ENCODE results near the gene TSPAN5.

Gene TSPAN5

GRCh38 chr4:98506462-98507132, 151.8 kb downstream of the TSPAN5 start:
- peaks cover 3% of the 10 kb centered on the region for H3K4me1 ChIP-seq (ENCODE audit: control insufficient read depth, insufficient read depth, low read length)
- no peak overlapping the region for H3K4me3 ChIP-seq (ENCODE audit: low read depth, low read length)
- H3K9me3 ChIP-seq (ENCODE audit: control insufficient read depth, insufficient read depth, low read length): no peaks in the 10 kb centered on the region
- no peaks in the 10 kb centered on the region for H3K36me3 ChIP-seq (ENCODE audit: control insufficient read depth, insufficient read depth, low read length)
- H3K9ac ChIP-seq (ENCODE audit: low read depth, low read length): no peak overlapping the region
- no peaks in the 10 kb centered on the region for H3K27me3 ChIP-seq (ENCODE audit: control insufficient read depth, insufficient read depth, low read length)

GRCh38 chr4:98505992-98506391, 152.4 kb downstream of the TSPAN5 start:
- H3K9ac ChIP-seq (ENCODE audit: low read depth, low read length): no peak overlapping the region
- no peaks in the 10 kb centered on the region for H3K36me3 ChIP-seq (ENCODE audit: control insufficient read depth, insufficient read depth, low read length)
- H3K4me1 ChIP-seq (ENCODE audit: control insufficient read depth, insufficient read depth, low read length): peaks cover 3% of the 10 kb centered on the region
- H3K4me3 ChIP-seq (ENCODE audit: low read depth, low read length): no peak overlapping the region
- H3K27me3 ChIP-seq (ENCODE audit: control insufficient read depth, insufficient read depth, low read length): no peaks in the 10 kb centered on the region
- H3K9me3 ChIP-seq (ENCODE audit: control insufficient read depth, insufficient read depth, low read length): no peaks in the 10 kb centered on the region

- Histone ChIP-seq H3K9me3 (ENCODE audit: control insufficient read depth, insufficient read depth, low read length) (no peaks in the 10 kb centered on the region), H3K27me3 (ENCODE audit: control insufficient read depth, insufficient read depth, low read length) (no peaks in the 10 kb centered on the region), H3K36me3 (ENCODE audit: control insufficient read depth, insufficient read depth, low read length) (no peaks in the 10 kb centered on the region), H3K4me1 (ENCODE audit: control insufficient read depth, insufficient read depth, low read length) (peaks cover 3% of the 10 kb centered on the region), H3K9ac (ENCODE audit: low read depth, low read length) (no peak overlapping the region), H3K4me3 (ENCODE audit: low read depth, low read length) (no peak overlapping the region)
Observed at GRCh38 chr4:98504091-98504490, 154.3 kb downstream of the TSPAN5 start.

- Histone ChIP-seq H3K4me1 (ENCODE audit: control insufficient read depth, insufficient read depth, low read length) (peaks cover 3% of the 10 kb centered on the region), H3K4me3 (ENCODE audit: low read depth, low read length) (no peak overlapping the region), H3K9ac (ENCODE audit: low read depth, low read length) (no peak overlapping the region), H3K27me3 (ENCODE audit: control insufficient read depth, insufficient read depth, low read length) (no peaks in the 10 kb centered on the region), H3K9me3 (ENCODE audit: control insufficient read depth, insufficient read depth, low read length) (no peaks in the 10 kb centered on the region), H3K36me3 (ENCODE audit: control insufficient read depth, insufficient read depth, low read length) (no peaks in the 10 kb centered on the region)
Observed at GRCh38 chr4:98503676-98504075, 154.7 kb downstream of the TSPAN5 start.

- H3K9me3 ChIP-seq (ENCODE audit: control insufficient read depth, insufficient read depth, low read length): no peaks in the 10 kb centered on the region
- no peaks in the 10 kb centered on the region for H3K27me3 ChIP-seq (ENCODE audit: control insufficient read depth, insufficient read depth, low read length)
- peaks cover 3% of the 10 kb centered on the region for H3K4me1 ChIP-seq (ENCODE audit: control insufficient read depth, insufficient read depth, low read length)
- H3K9ac ChIP-seq (ENCODE audit: low read depth, low read length): no peak overlapping the region
- no peaks in the 10 kb centered on the region for H3K36me3 ChIP-seq (ENCODE audit: control insufficient read depth, insufficient read depth, low read length)
- no peak overlapping the region for H3K4me3 ChIP-seq (ENCODE audit: low read depth, low read length)
Observed at GRCh38 chr4:98502624-98503023, 155.8 kb downstream of the TSPAN5 start.

- Histone ChIP-seq H3K4me3 (ENCODE audit: low read depth, low read length) (no peak overlapping the region), H3K9me3 (ENCODE audit: control insufficient read depth, insufficient read depth, low read length) (no peaks in the 10 kb centered on the region), H3K4me1 (ENCODE audit: control insufficient read depth, insufficient read depth, low read length) (peaks cover 3% of the 10 kb centered on the region), H3K27me3 (ENCODE audit: control insufficient read depth, insufficient read depth, low read length) (no peaks in the 10 kb centered on the region), H3K36me3 (ENCODE audit: control insufficient read depth, insufficient read depth, low read length) (no peaks in the 10 kb centered on the region), H3K9ac (ENCODE audit: low read depth, low read length) (no peak overlapping the region)
Observed at GRCh38 chr4:98502031-98502430, 156.4 kb downstream of the TSPAN5 start.

- Histone ChIP-seq H3K27me3 (ENCODE audit: control insufficient read depth, insufficient read depth, low read length) (no peaks in the 10 kb centered on the region), H3K9me3 (ENCODE audit: control insufficient read depth, insufficient read depth, low read length) (no peaks in the 10 kb centered on the region), H3K4me3 (ENCODE audit: low read depth, low read length) (no peak overlapping the region), H3K9ac (ENCODE audit: low read depth, low read length) (no peak overlapping the region), H3K4me1 (ENCODE audit: control insufficient read depth, insufficient read depth, low read length) (peaks cover 3% of the 10 kb centered on the region), H3K36me3 (ENCODE audit: control insufficient read depth, insufficient read depth, low read length) (no peaks in the 10 kb centered on the region)
Observed at GRCh38 chr4:98501383-98501782, 157.0 kb downstream of the TSPAN5 start.

GRCh38 chr4:98498774-98499173, 159.6 kb downstream of the TSPAN5 start:
- H3K4me3 ChIP-seq (ENCODE audit: low read depth, low read length): no peak overlapping the region
- no peaks in the 10 kb centered on the region for H3K27me3 ChIP-seq (ENCODE audit: control insufficient read depth, insufficient read depth, low read length)
- H3K9me3 ChIP-seq (ENCODE audit: control insufficient read depth, insufficient read depth, low read length): no peaks in the 10 kb centered on the region
- H3K4me1 ChIP-seq (ENCODE audit: control insufficient read depth, insufficient read depth, low read length): no peaks in the 10 kb centered on the region
- no peaks in the 10 kb centered on the region for H3K36me3 ChIP-seq (ENCODE audit: control insufficient read depth, insufficient read depth, low read length)
- no peak overlapping the region for H3K9ac ChIP-seq (ENCODE audit: low read depth, low read length)

GRCh38 chr4:98496152-98496845, 162.1 kb downstream of the TSPAN5 start:
- Histone ChIP-seq H3K4me1 (ENCODE audit: control insufficient read depth, insufficient read depth, low read length) (no peaks in the 10 kb centered on the region), H3K4me3 (ENCODE audit: low read depth, low read length) (no peak overlapping the region), H3K27me3 (ENCODE audit: control insufficient read depth, insufficient read depth, low read length) (no peaks in the 10 kb centered on the region), H3K36me3 (ENCODE audit: control insufficient read depth, insufficient read depth, low read length) (no peaks in the 10 kb centered on the region), H3K9ac (ENCODE audit: low read depth, low read length) (no peak overlapping the region), H3K9me3 (ENCODE audit: control insufficient read depth, insufficient read depth, low read length) (no peaks in the 10 kb centered on the region)

- H3K27me3 ChIP-seq (ENCODE audit: control insufficient read depth, insufficient read depth, low read length): no peaks in the 10 kb centered on the region
- H3K9ac ChIP-seq (ENCODE audit: low read depth, low read length): no peak overlapping the region
- no peaks in the 10 kb centered on the region for H3K36me3 ChIP-seq (ENCODE audit: control insufficient read depth, insufficient read depth, low read length)
- no peaks in the 10 kb centered on the region for H3K9me3 ChIP-seq (ENCODE audit: control insufficient read depth, insufficient read depth, low read length)
- no peaks in the 10 kb centered on the region for H3K4me1 ChIP-seq (ENCODE audit: control insufficient read depth, insufficient read depth, low read length)
- no peak overlapping the region for H3K4me3 ChIP-seq (ENCODE audit: low read depth, low read length)
Observed at GRCh38 chr4:98493296-98493695, 165.1 kb downstream of the TSPAN5 start.

GRCh38 chr4:98491899-98492559, 166.4 kb downstream of the TSPAN5 start:
- no peak overlapping the region for H3K4me3 ChIP-seq (ENCODE audit: low read depth, low read length)
- H3K9me3 ChIP-seq (ENCODE audit: control insufficient read depth, insufficient read depth, low read length): no peaks in the 10 kb centered on the region
- no peak overlapping the region for H3K9ac ChIP-seq (ENCODE audit: low read depth, low read length)
- H3K27me3 ChIP-seq (ENCODE audit: control insufficient read depth, insufficient read depth, low read length): no peaks in the 10 kb centered on the region
- no peaks in the 10 kb centered on the region for H3K36me3 ChIP-seq (ENCODE audit: control insufficient read depth, insufficient read depth, low read length)
- H3K4me1 ChIP-seq (ENCODE audit: control insufficient read depth, insufficient read depth, low read length): no peaks in the 10 kb centered on the region

GRCh38 chr4:98490251-98490650, 168.2 kb downstream of the TSPAN5 start:
- H3K4me1 ChIP-seq (ENCODE audit: control insufficient read depth, insufficient read depth, low read length): peaks cover 2% of the 10 kb centered on the region
- no peaks in the 10 kb centered on the region for H3K9me3 ChIP-seq (ENCODE audit: control insufficient read depth, insufficient read depth, low read length)
- H3K4me3 ChIP-seq (ENCODE audit: low read depth, low read length): no peak overlapping the region
- H3K36me3 ChIP-seq (ENCODE audit: control insufficient read depth, insufficient read depth, low read length): no peaks in the 10 kb centered on the region
- no peaks in the 10 kb centered on the region for H3K27me3 ChIP-seq (ENCODE audit: control insufficient read depth, insufficient read depth, low read length)
- no peak overlapping the region for H3K9ac ChIP-seq (ENCODE audit: low read depth, low read length)
